ENCODE data around the gene TMEM116. TPM values are rescaled to one million over a fixed set of nuclear protein-coding genes. Genes with fewer than 3 reads are reported as not detected.
"Not testable (repeated sequence)": the region's sequence is repeated elsewhere in the genome, so short reads cannot be mapped to it uniquely, and the experiment has no call there.

TMEM116 gene
- total and polyA plus RNA-seq, 10 of the 15 experiments (the other 5 are each of a cell fraction or from before 2014, with no cell fraction given) = 6.0 to 25.7 (median 8.5) TPM

- TF ChIP-seq ETV6 (conservative IDR thresholded peaks at IDR 0.05 in 1 of 2, IDR thresholded peaks at IDR 0.05 in 1 of 2; ENCODE audit: borderline replicate concordance in 1 of 2, low read depth in 1 of 2) (no peak), ATF7 (IDR thresholded peaks at IDR 0.05; ENCODE audit: low read depth) (no peak), ATF2 (IDR thresholded peaks at IDR 0.05; ENCODE audit: low read length) (no peak)
Observed at GRCh38 chr12:111995782-111996480, 17.0 kb downstream of the TMEM116 start (continued).

- ATAC-seq = peak; percentile 69
- intact Hi-C loops (cut with micrococcal nuclease; ENCODE audit: unreplicated experiment) = loop anchor here (1.0 to 5.0 kb wide), 2 partner anchors 20 to 47 kb away; no protein-coding TSS in a partner anchor
- peak overlapping the region; percentile 49; the same call in 1 of the 2 replicates for H3K4me3 ChIP-seq
- RAD21 ChIA-PET (ENCODE audit: unreplicated experiment) = interaction anchor here (0.5 to 5.6 kb wide), 4 partner anchors 14 to 223 kb away, joined by 3 to 50 read pairs (median 4); partner anchors contain the start of genes ERP29 and TMEM116
- H3K27me3 ChIP-seq (replicated peaks in 1 of 2; ENCODE audit: control insufficient read depth in 2 of 2, insufficient read depth in 2 of 2, low read length in 1 of 2); H3K79me2 ChIP-seq (ENCODE audit: control insufficient read depth, insufficient read depth, low read length); BruUV-seq (replicated peaks); H4K20me1 ChIP-seq (ENCODE audit: control insufficient read depth, insufficient read depth); H3K9me3 ChIP-seq (replicated peaks; ENCODE audit: control insufficient read depth, insufficient read depth, low read length); H3K9ac ChIP-seq (ENCODE audit: control insufficient read depth, insufficient read depth, low read length); H3K36me3 ChIP-seq (ENCODE audit: control insufficient read depth in 2 of 2, insufficient read depth in 2 of 2, low read length in 1 of 2); in situ Hi-C loops (cut with MboI); H3K27ac ChIP-seq (ENCODE audit: control insufficient read depth, insufficient read depth); H2AFZ ChIP-seq (ENCODE audit: control insufficient read depth, low read depth, low read length): not testable (repeated sequence)
- H3K4me1 ChIP-seq (ENCODE audit: control insufficient read depth, insufficient read depth, low read length) = peaks cover 32% of the 10 kb centered on the region
- peak; percentile 52 for FAIRE-seq
- H3K4me2 ChIP-seq (ENCODE audit: control insufficient read depth, insufficient read depth) = peak overlapping the region; percentile 85
- SMC1A ChIA-PET (ENCODE audit: uncharacterized antibody, unreplicated experiment) = interaction anchor here (1.0 to 4.9 kb wide), 5 partner anchors 10 to 23 kb away, joined by 3 to 51 read pairs (median 5); partner anchors contain the start of genes ERP29 and TMEM116
- POLR2A ChIA-PET = interaction anchor here (0.6 to 2.6 kb wide), 6 partner anchors 13 to 423 kb away, joined by 3 to 9 read pairs (median 4); partner anchors contain the start of genes ERP29 and TMEM116
- under 1% methylated on average over 17 of the region's 17 CpGs for WGBS (ENCODE audit: insufficient coverage, insufficient replicate concordance, low lambda C conversion rate, missing lambda C conversion rate)
- CTCF ChIA-PET = interaction anchor here (0.9 to 3.8 kb wide), 5 partner anchors 10 to 241 kb away, joined by 3 to 18 read pairs (median 5); partner anchors contain the start of genes ERP29 and TMEM116
- DNase-seq (ENCODE audit: low read depth, low spot score) = peak; percentile 70
- TF ChIP-seq GABPA (IDR thresholded peaks at IDR 0.05; ENCODE audit: low read depth) (peak; percentile 30; the same call in 1 of the 2 replicates), NBN (IDR thresholded peaks at IDR 0.05) (0 out of 2 replicates have a peak, but pooled peaks have one; percentile 35), PML (IDR thresholded peaks at IDR 0.05; ENCODE audit: low read length) (0 out of 2 replicates have a peak, but pooled peaks have one; percentile 32), DPF2 (IDR thresholded peaks at IDR 0.05) (peak; percentile 94), CBFB (IDR thresholded peaks at IDR 0.05; ENCODE audit: low read depth) (peak; percentile 78), ATF2 (IDR thresholded peaks at IDR 0.05; ENCODE audit: low read length) (peak; percentile 76), MLLT1 (IDR thresholded peaks at IDR 0.05) (peak; percentile 68; the same call in 1 of the 2 replicates), IKZF2 (IDR thresholded peaks at IDR 0.05) (peak; percentile 72 to 87), TCF3 (IDR thresholded peaks at IDR 0.05; ENCODE audit: borderline replicate concordance, insufficient read depth, low read depth, low read length) (0 out of 2 replicates have a peak, but pooled peaks have one; percentile 12), RELB (IDR thresholded peaks at IDR 0.05; ENCODE audit: low read depth) (peak; percentile 40; the same call in 1 of the 2 replicates), BCL11A (IDR thresholded peaks at IDR 0.05; ENCODE audit: low read depth, low read length) (peak; percentile 78)
Observed at GRCh38 chr12:111994211-111995111, 18.5 kb downstream of the TMEM116 start.

Data from GM12878 (cell line).